Fibroblast of pulmonary artery (primary cell): ENCODE measurements around the gene SDK2.

ENCODE experiments used
- DNase-seq: peaks from one replicate; pipeline ENCODE4 v3.0.0-alpha.2; 2010; ENCODE audit warnings: low read depth
- H3K4me3 ChIP-seq: replicated peaks from 2 replicates; pipeline ENCODE4 v1.5.1; 2011; ENCODE audit warnings: low read depth, mild to moderate bottlenecking, control low read depth, low read length, moderate library complexity
- CTCF ChIP-seq: IDR thresholded peaks from 2 replicates; pipeline ENCODE4 v1.5.1; 2011; ENCODE audit warnings: mild to moderate bottlenecking, control low read depth, low read length, inconsistent platforms; ENCODE audit errors: missing control alignments

The SDK2 gene

DNA sequence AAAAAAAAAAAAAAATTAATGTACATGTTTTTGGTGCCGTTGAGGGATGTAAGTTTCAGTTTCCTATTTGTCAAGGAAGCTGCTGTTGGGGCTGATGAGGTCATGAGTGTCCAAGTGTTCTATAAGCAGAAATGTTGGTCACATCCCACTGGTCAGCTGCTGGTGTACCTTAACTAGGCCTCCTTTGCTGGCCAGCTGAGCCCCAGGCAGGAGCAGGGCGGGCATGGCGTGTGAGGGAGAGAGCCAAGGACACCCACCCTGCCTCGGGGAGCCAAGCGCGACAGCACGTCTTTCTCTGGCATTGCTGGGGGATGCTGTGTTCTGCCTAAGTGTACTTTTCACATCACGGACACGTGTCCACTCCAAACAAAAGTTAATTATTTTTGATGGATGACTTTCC, 224.4 kb downstream of the SDK2 start:
- no peak overlapping the region for H3K4me3 ChIP-seq
- DNase-seq: no peak
- TF ChIP-seq CTCF: no peak

GRCh38 chr17:73419051-73419450, 225.2 kb downstream of the SDK2 start:
- H3K4me3 ChIP-seq: no peak overlapping the region
- TF ChIP-seq CTCF: no peak
- no peak for DNase-seq

DNA sequence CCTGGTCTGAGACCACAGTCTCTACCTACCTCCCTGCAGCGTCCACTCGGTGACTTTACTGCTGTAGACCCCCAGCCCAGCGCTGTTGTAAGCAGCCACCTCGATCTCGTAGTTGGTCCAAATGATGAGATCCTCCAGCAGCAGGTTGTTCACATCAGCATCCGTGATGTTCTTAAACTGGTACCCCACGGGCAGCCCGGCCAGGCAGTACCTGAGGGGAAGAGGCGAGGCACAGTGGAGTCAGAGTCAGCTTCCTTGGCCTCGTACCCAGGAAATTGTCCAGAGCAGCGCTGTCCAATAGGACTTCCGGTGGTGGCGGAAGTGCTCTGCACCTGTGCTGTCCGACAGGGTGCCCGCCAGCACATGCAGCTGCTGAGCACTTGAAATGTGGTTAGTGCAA, 228.5 kb downstream of the SDK2 start:
- no peak for TF ChIP-seq CTCF
- H3K4me3 ChIP-seq: no peak overlapping the region
- no peak for DNase-seq

DNA sequence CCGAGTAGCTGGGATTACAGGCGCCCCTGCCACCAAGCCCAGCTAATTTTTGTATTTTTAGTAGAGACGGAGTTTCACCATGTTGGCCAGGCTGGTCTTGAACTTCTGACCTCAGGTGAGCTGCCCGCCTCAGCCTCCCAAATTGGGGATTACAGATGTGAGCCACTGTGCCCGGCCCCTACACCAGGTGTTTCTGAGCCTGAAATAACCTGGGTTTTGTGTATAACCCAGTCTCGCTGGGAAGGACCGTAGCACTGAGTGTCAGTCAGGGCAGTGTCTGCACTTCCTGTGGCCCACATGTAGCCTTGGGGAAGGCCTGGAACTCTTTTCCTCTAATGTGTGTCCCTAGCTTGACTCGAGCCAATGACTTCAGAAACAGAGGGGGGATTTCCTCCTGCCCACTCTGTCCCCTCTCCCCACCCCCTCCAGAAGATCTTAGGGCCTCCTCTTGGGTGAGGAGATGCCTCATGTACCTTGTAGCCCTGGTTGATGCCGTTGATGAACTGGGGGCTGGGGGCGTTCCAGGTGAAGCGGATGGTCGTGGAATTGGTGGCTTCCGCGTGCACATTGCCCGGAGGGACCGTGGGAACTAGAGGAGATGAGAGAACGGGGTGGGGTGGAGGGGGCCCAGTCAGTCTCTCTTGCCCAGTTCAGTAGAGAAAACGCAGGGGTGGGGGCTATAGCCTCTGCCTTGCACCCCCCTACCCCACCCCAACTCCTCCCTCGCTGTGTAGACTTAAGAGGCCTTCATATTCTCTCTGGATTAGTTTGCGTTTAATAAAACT, 229.9 kb downstream of the SDK2 start:
- no peak overlapping the region for H3K4me3 ChIP-seq
- TF ChIP-seq CTCF: no peak
- DNase-seq: no peak

GRCh38 chr17:73412914-73413313, 231.3 kb downstream of the SDK2 start:
- no peak overlapping the region for H3K4me3 ChIP-seq
- TF ChIP-seq CTCF: no peak
- no peak for DNase-seq

DNA sequence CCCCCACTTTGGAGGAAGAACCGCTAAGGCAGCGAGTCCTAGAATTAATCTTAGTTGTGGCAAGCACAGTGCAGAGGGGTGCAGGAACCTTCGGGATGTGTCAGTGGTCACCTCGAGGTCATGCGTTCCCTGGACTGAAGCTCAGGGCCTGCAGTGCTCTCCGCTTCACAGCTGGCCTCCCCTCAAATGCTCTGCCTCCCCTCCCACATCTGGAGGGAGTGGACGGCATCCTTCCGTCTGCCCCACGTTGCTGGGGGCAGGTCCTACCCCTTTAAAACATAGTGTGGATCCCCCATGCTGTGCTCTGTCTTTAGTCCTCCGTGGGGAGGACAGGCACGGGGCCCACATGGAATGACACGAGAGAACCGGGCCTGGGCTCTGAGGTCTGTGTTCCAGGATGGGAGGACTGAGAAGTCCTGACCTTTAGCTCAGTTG, 232.9 kb downstream of the SDK2 start:
- DNase-seq: no peak
- TF ChIP-seq CTCF: no peak
- no peak overlapping the region for H3K4me3 ChIP-seq
